GM12878 (cell line): Measurements from ENCODE around the gene FILIP1L. TPM values are rescaled to one million over a fixed set of nuclear protein-coding genes. Genes with fewer than 3 reads are reported as not detected.

Experiments
- ATAC-seq: fragments of 200-7000 bp; cut with Tn5 transposase; 3 replicates; pipeline ENCODE4 v1.9.1; 2020; ENCODE audit warnings: mild to moderate bottlenecking, moderate library complexity
- BruUV-seq: library from RNA; stranded (reverse); fragments of 400-500 nt; replicated peaks from 2 replicates; lab custom pipeline; 2021; lab: Mats Ljungman, UMichigan
- CTCF ChIA-PET: fragments of 300-600 bp; sonication (Branson Sonifier 250); formaldehyde crosslinking; extraction: SDS; loops from one replicate; lab custom pipeline; 2021; ENCODE audit warnings: inconsistent platforms; lab: Yijun Ruan, JAX
- POLR2A ChIA-PET: fragments of 350-600 bp; formaldehyde crosslinking; extraction: SDS; loops from one replicate; lab custom pipeline; 2021; ENCODE audit warnings: inconsistent platforms; lab: Charles Lee
- RAD21 ChIA-PET: fragments of 300-600 bp; sonication (Branson Sonifier 250); formaldehyde crosslinking; loops from one replicate; lab custom pipeline; 2023; ENCODE audit warnings: antibody characterized with exemption; ENCODE audit not compliant: unreplicated experiment; lab: Charles Lee
- SMC1A ChIA-PET: fragments of 300-600 bp; sonication (Branson Sonifier 250); formaldehyde crosslinking; loops from one replicate; lab custom pipeline; 2023; ENCODE audit not compliant: unreplicated experiment, uncharacterized antibody; lab: Charles Lee
- DNase-seq: peaks from one replicate; pipeline ENCODE4 v3.0.0-alpha.2; 2011; ENCODE audit warnings: low read depth, low spot score
- FAIRE-seq: peaks from 3 replicates; lab custom pipeline; 2011; peaks lifted over from hg19 to GRCh38; lab: Jason Lieb, UNC
- H2AFZ ChIP-seq: 2 replicates; pipeline ENCODE4 v1.6.0; 2011; ENCODE audit warnings: low read depth, low read length, control low read depth; ENCODE audit not compliant: control insufficient read depth
- H3K27ac ChIP-seq: 2 replicates; pipeline ENCODE4 v1.5.1; 2011; ENCODE audit warnings: control low read depth; ENCODE audit not compliant: control insufficient read depth, insufficient read depth
- H3K27me3 ChIP-seq, 2 experiments: replicated peaks in 1 of 2; 2 replicates each; pipeline versions ENCODE4 v1.6.0 to v1.6.1; 2011; ENCODE audit warnings: low read length in 1 of 2; ENCODE audit not compliant: control insufficient read depth in 2 of 2, insufficient read depth in 2 of 2
- H3K36me3 ChIP-seq, 2 experiments: 2 replicates each; pipeline ENCODE4 v1.5.1; 2011; ENCODE audit warnings: low read length in 1 of 2; ENCODE audit not compliant: control insufficient read depth in 2 of 2, insufficient read depth in 2 of 2
- H3K4me1 ChIP-seq: 2 replicates; pipeline ENCODE4 v1.6.1; 2011; ENCODE audit warnings: mild to moderate bottlenecking, low read length, moderate library complexity, mixed read lengths; ENCODE audit not compliant: control insufficient read depth, insufficient read depth
- H3K4me2 ChIP-seq: 2 replicates; pipeline ENCODE4 v1.6.0; 2011; ENCODE audit warnings: control low read depth; ENCODE audit not compliant: control insufficient read depth, insufficient read depth
- H3K4me3 ChIP-seq: fragments of 200-600 bp; sonication (generic); 2 replicates; pipeline ENCODE4 v1.5.1; 2016
- H3K79me2 ChIP-seq: 2 replicates; pipeline ENCODE4 v1.6.0; 2011; ENCODE audit warnings: low read length; ENCODE audit not compliant: control insufficient read depth, insufficient read depth
- H3K9ac ChIP-seq: 2 replicates; pipeline ENCODE4 v1.8.0; 2011; ENCODE audit warnings: low read length, control low read depth, mixed read lengths; ENCODE audit not compliant: control insufficient read depth, insufficient read depth
- H3K9me3 ChIP-seq: replicated peaks from 3 replicates; pipeline ENCODE4 v1.5.1; 2011; ENCODE audit warnings: mild to moderate bottlenecking, low read length; ENCODE audit not compliant: control insufficient read depth, insufficient read depth
- H4K20me1 ChIP-seq: 2 replicates; pipeline ENCODE4 v1.6.0; 2011; ENCODE audit not compliant: control insufficient read depth, insufficient read depth
- ATF7 ChIP-seq: fragments of 450-650 bp; IDR thresholded peaks from 2 replicates; pipeline ENCODE4 v1.6.1; 2016; ENCODE audit warnings: low read depth, mild to moderate bottlenecking
- EZH2 ChIP-seq: IDR thresholded peaks from 2 replicates; pipeline ENCODE4 v1.6.1; 2012; ENCODE audit warnings: low read depth, mild to moderate bottlenecking, control low read depth, inconsistent platforms, low read length, borderline replicate concordance; ENCODE audit not compliant: control insufficient read depth
- FOS ChIP-seq: IDR thresholded peaks from 3 replicates; pipeline ENCODE4 v1.6.1; 2011; ENCODE audit warnings: borderline replicate concordance; ENCODE audit not compliant: insufficient read length; ENCODE audit errors: extremely low read depth
- NR2C1 ChIP-seq: fragments of 450-650 bp; IDR thresholded peaks from 2 replicates; pipeline ENCODE4 v1.6.1; 2017; ENCODE audit warnings: antibody characterized with exemption, mild to moderate bottlenecking, moderate library complexity
- RFX5 ChIP-seq: IDR thresholded peaks from 2 replicates; pipeline ENCODE4 v1.6.1; 2011; ENCODE audit warnings: low read depth, low read length, improper control_type of control experiment
- ZZZ3 ChIP-seq: IDR thresholded peaks from 2 replicates; pipeline ENCODE4 v1.6.1; 2011; ENCODE audit warnings: low read depth; ENCODE audit not compliant: control insufficient read depth, insufficient read length
- WGBS: methylation state at CpG from one replicate; pipeline ENCODE4 v1.1.6; 2016; ENCODE audit warnings: low lambda C conversion rate; ENCODE audit not compliant: insufficient replicate concordance, insufficient coverage; ENCODE audit errors: missing lambda C conversion rate; 5-methylcytosine and 5-hydroxymethylcytosine counted together
- in situ Hi-C: fragments of 300-500 bp; cut with MboI; formaldehyde crosslinking; loops from 9 replicates; pipeline ENCODE4 v1.14.3; 2018; ENCODE audit warnings: mixed read lengths
- intact Hi-C: fragments of 100-400 bp; cut with micrococcal nuclease; formaldehyde crosslinking; loops from one replicate; pipeline ENCODE4 v1.14.2; 2022; ENCODE audit not compliant: unreplicated experiment
- polyA plus RNA-seq, 11 experiments: library from polyadenylated mRNA; depleted of rRNA in 4 of 11; unstranded in 6 of 11; stranded (reverse) in 5 of 11; fragments of >200 nt; fragmentation: Nextera tagmentation in 4 of 11; fragmentation: Illumina TruSeq in 1 of 11; extraction: Ambion mirVana in 4 of 11; extraction: Trizol in 1 of 11; gene quantifications; 1 replicate in 1 of 11; 2 replicates in 10 of 11; pipeline versions ENCODE4 v1.2.1 to v1.2.3, GENCODE V29; 2011 to 2016; ENCODE audit warnings: inconsistent platforms in 2 of 11, missing spikeins in 2 of 11, low read depth in 1 of 11
- total RNA-seq, 4 experiments: library from RNA; depleted of rRNA in 3 of 4; stranded (reverse); fragments of >200 nt in 3 of 4; fragmentation: Illumina TruSeq in 1 of 4; extraction: Trizol in 1 of 4; gene quantifications; 2 replicates each; pipeline versions ENCODE4 v1.2.1 to v1.2.3, GENCODE V29; 2013 to 2021

Gene FILIP1L
- total and polyA plus RNA-seq, 10 of the 15 experiments (the other 5 are each of a cell fraction or from before 2014, with no cell fraction given) = 0.24 to 6.1 (median 3.5) TPM

DNA sequence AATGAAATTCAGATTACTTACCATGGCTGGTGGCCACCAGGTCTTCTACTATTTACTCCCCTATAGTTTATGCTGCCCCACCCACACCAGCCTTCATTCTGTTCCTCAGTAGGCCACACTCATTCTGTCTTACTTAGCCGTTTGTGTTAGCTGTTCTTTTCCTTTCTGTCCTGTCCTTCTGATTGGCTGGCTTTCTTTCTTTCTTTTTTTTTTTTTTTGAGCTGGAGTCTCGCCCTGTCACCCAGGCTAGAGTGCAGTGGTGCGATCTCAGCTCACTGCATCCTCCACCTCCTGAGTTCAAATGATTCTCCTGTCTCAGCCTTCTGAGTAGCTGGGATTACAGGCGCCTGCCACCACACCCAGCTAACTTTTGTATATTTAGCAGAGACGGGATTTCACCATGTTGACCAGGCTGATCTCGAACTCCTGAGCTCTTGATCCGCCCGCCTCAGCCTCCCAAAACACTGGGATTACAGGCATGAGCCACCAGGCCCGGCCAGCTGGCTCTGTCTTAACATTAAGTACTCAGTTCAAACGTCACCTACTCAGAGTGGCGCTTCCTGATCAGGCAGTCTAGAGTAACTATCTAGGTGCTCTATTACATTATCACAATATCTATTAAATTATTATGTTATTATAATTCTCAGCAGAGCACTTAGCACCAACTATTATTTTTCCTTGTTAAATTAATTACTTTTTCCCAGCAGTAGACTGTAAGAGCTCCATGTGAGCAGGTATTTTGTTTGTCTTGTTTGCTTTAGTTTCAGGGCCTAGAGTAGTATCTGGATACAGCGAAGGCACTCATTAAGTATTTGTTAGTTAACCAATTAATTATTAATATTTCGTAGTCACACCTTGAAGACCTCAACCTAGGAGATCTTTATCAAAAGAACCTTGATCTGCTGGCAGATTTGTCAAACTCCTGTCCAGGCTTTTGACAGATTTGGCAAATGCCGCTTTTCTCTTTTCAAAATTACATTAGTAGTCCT lies 290.3 kb downstream of the FILIP1L start:
- Histone ChIP-seq H3K9me3 (no peaks in the 10 kb centered on the region), H3K4me2 (0 out of 2 replicates have a peak overlapping the region, but pooled peaks have one; percentile 44), H4K20me1 (no peaks in the 10 kb centered on the region), H3K4me3 (no peak overlapping the region), H3K9ac (no peak overlapping the region), H3K36me3 (peaks cover 0 to 4% of the 10 kb centered on the region in 2 experiments; a peak in 1 of 4 replicates), H2AFZ (no peak overlapping the region), H3K4me1 (no peaks in the 10 kb centered on the region), H3K27ac (no peak overlapping the region), H3K27me3 (no peaks in the 10 kb centered on the region), H3K79me2 (peaks cover 10% of the 10 kb centered on the region)
- BruUV-seq = no TSS peak
- in situ Hi-C loops (no loop called here), intact Hi-C loops (no loop called here)
- TF ChIP-seq NR2C1 (no peak), FOS (no peak), EZH2 (no peak), ATF7 (no peak), ZZZ3 (no peak), RFX5 (no peak)
- ChIA-PET CTCF (interaction anchor here (2.0 to 4.2 kb wide), 5 partner anchors 9 to 430 kb away, joined by 6 to 34 read pairs (median 10); no protein-coding TSS in a partner anchor), SMC1A (interaction anchor here (0.7 to 2.0 kb wide), 7 partner anchors 8 to 578 kb away, joined by 3 to 14 read pairs (median 4); partner anchors contain the start of gene TBC1D23), POLR2A (interaction anchor here (0.7 kb wide), 1 partner anchor 570 kb away, joined by 3 read pairs; no protein-coding TSS in a partner anchor), RAD21 (interaction anchor here (0.6 to 1.5 kb wide), 8 partner anchors 8 to 1120 kb away, joined by 3 to 5 read pairs (median 3); no protein-coding TSS in a partner anchor)
- WGBS = 90% methylated on average over 13 of the region's 14 CpGs
- no peak for DNase-seq
- ATAC-seq = peak; percentile 49
- no peak for FAIRE-seq
